ENCODE data around the gene FCN1. TPM values are rescaled to one million over a fixed set of nuclear protein-coding genes. Genes with fewer than 3 reads are reported as not detected.

FCN1 gene
- total and polyA plus RNA-seq, 9 of the 15 experiments (the other 6 are each of a cell fraction or from before 2014, with no cell fraction given), result not detected

- no peaks in the 10 kb centered on the region for H3K79me2 ChIP-seq (ENCODE audit: control insufficient read depth, insufficient read depth, low read length)
- FAIRE-seq (no peak), DNase-seq (ENCODE audit: extremely low read depth in 1 of 4, low spot score in 3 of 4) (no peak), ATAC-seq (no peak)
- ChIA-PET CTCF (ENCODE audit: low intra/inter-chr PET ratio) (no interaction called here), POLR2A (no interaction called here)
- no peak overlapping the region for H3K27ac ChIP-seq (ENCODE audit: extremely low read depth, low read depth, low read length)
- no TSS peak for BruUV-seq (replicated peaks)
- no peak overlapping the region for H3K4me2 ChIP-seq (ENCODE audit: insufficient read depth, low read length)
- H2AFZ ChIP-seq (ENCODE audit: low read depth, low read length), result no peak overlapping the region
- no peaks in the 10 kb centered on the region for H3K36me3 ChIP-seq (ENCODE audit: control insufficient read depth, insufficient read depth, low read length)
- no peak overlapping the region for H3K4me3 ChIP-seq
- in situ Hi-C loops (cut with MboI), result no loop called here
- intact Hi-C loops (cut with micrococcal nuclease), result no loop called here
- H3K9me1 ChIP-seq (ENCODE audit: control insufficient read depth, insufficient read depth, low read length), result no peaks in the 10 kb centered on the region
- 4% methylated on average over 7 of the region's 7 CpGs for WGBS (ENCODE audit: insufficient coverage, low coverage, missing lambda C conversion rate)
- TF ChIP-seq ZNF347 (CRISPR knock-in tag; IDR thresholded peaks at IDR 0.05; ENCODE audit: low read depth) (no peak), TEAD4 (IDR thresholded peaks at IDR 0.05; ENCODE audit: low read length) (no peak), TEAD4 (CRISPR knock-in tag; IDR thresholded peaks at IDR 0.05; ENCODE audit: borderline replicate concordance) (no peak), DNMT1 (IDR thresholded peaks at IDR 0.05) (no peak), GMEB1 (CRISPR knock-in tag; IDR thresholded peaks at IDR 0.05) (no peak), ZNF384 (IDR thresholded peaks at IDR 0.05; ENCODE audit: low read depth, low read length) (no peak), NFIX (CRISPR knock-in tag; IDR thresholded peaks at IDR 0.05; ENCODE audit: low read depth) (no peak), NFRKB (IDR thresholded peaks at IDR 0.05; ENCODE audit: low read depth) (no peak), ZNF830 (CRISPR knock-in tag; IDR thresholded peaks at IDR 0.05) (no peak), PURB (CRISPR knock-in tag; IDR thresholded peaks at IDR 0.05; ENCODE audit: low read depth) (no peak), ZNF175 (CRISPR knock-in tag; IDR thresholded peaks at IDR 0.05; ENCODE audit: low read depth) (no peak), ZNF766 (CRISPR knock-in tag; conservative IDR thresholded peaks at IDR 0.05) (no peak), YY1 (IDR thresholded peaks at IDR 0.05; ENCODE audit: borderline replicate concordance in 1 of 3, control insufficient read depth in 1 of 3, extremely low read depth in 1 of 3, insufficient read depth in 3 of 3, insufficient read length in 1 of 3, insufficient replicate concordance in 2 of 3, low read depth in 1 of 3, low read length in 2 of 3) (no peak)
- H3K4me1 ChIP-seq (replicated peaks in 1 of 2; ENCODE audit: control insufficient read depth in 2 of 2, insufficient read depth in 2 of 2, low read length in 2 of 2), result no peaks in the 10 kb centered on the region
- no peak overlapping the region for H3K9ac ChIP-seq (ENCODE audit: insufficient read depth in 1 of 2, low read depth in 2 of 2, low read length in 2 of 2)
- no peaks in the 10 kb centered on the region for H3K9me3 ChIP-seq (replicated peaks; ENCODE audit: control insufficient read depth, insufficient read depth, low read depth, low read length)
- H3K27me3 ChIP-seq (ENCODE audit: control insufficient read depth in 2 of 2, insufficient read depth in 2 of 2, low read length in 2 of 2), result peaks cover 0 to 11% of the 10 kb centered on the region in 2 experiments; a peak in 2 of 5 replicates
- no peaks in the 10 kb centered on the region for H4K20me1 ChIP-seq (replicated peaks; ENCODE audit: control insufficient read depth, insufficient read depth, low read length)
Observed at GRCh38 chr9:134955801-134956200, 38.1 kb upstream of the FCN1 start.
